Measurements from ENCODE around the gene ZNF516. TPM values are rescaled to one million over a fixed set of nuclear protein-coding genes. Genes with fewer than 3 reads are reported as not detected.

The ZNF516 gene
- total RNA-seq, 1 experiment from 2014 or later: 22.6 TPM

- Histone ChIP-seq H3K27me3 (ENCODE audit: insufficient read depth, low read length) (no peaks in the 10 kb centered on the region), H3K18ac (ENCODE audit: insufficient read length, low read depth, low read length) (no peak overlapping the region), H4K20me1 (ENCODE audit: control insufficient read depth, insufficient read depth, insufficient read length) (no peaks in the 10 kb centered on the region), H2BK5ac (ENCODE audit: insufficient read length, low read length) (no peak overlapping the region), H3K9ac (ENCODE audit: extremely low read depth, insufficient read length, low read length) (no peak overlapping the region), H4K8ac (replicated peaks; ENCODE audit: insufficient read length, low read depth, low read length) (no peak overlapping the region), H3K79me2 (ENCODE audit: insufficient read depth, low read length) (no peaks in the 10 kb centered on the region), H2AK5ac (ENCODE audit: insufficient read length, low read length) (no peak overlapping the region), H3K9me3 (ENCODE audit: control insufficient read depth, low read depth, low read length) (no peaks in the 10 kb centered on the region), H3K4me1 (ENCODE audit: insufficient read depth, low read length) (peaks cover 6% of the 10 kb centered on the region; the same call in 1 of the 2 replicates), H2AFZ (ENCODE audit: low read length) (no peak overlapping the region), H2BK12ac (ENCODE audit: insufficient read length, low read depth, low read length) (no peak overlapping the region), H3K4ac (ENCODE audit: low read depth, low read length) (no peak overlapping the region), H3K23me2 (ENCODE audit: insufficient read length, low read depth, low read length, poor library complexity, severe bottlenecking) (no peaks in the 10 kb centered on the region), H3K56ac (ENCODE audit: insufficient read length, low read depth, low read length) (no peak overlapping the region), H3K27ac (ENCODE audit: insufficient read length, low read depth, low read length) (no peak overlapping the region), H2BK120ac (ENCODE audit: low read depth, low read length, poor library complexity, severe bottlenecking) (no peak overlapping the region), H2BK15ac (ENCODE audit: low read depth, low read length) (no peak overlapping the region), H4K91ac (ENCODE audit: insufficient read length, low read depth, low read length) (no peak overlapping the region), H3K4me2 (ENCODE audit: insufficient read depth, insufficient read length, low read length) (no peak overlapping the region), H3K14ac (ENCODE audit: insufficient read depth, low read length) (no peak overlapping the region), H4K5ac (ENCODE audit: insufficient read length, low read depth, low read length) (no peak overlapping the region), H3K23ac (ENCODE audit: insufficient read length, low read depth, low read length) (no peak overlapping the region), H3T11ph (ENCODE audit: low read length) (no peak overlapping the region), H2BK20ac (ENCODE audit: low read depth, low read length, poor library complexity, severe bottlenecking) (no peak overlapping the region), H3K79me1 (ENCODE audit: insufficient read depth, low read depth, low read length, poor library complexity, severe bottlenecking) (no peaks in the 10 kb centered on the region)
- Mint-ChIP-seq H3K36me3 (ENCODE audit: insufficient read depth in 1 of 3, low read depth in 3 of 3) (no peaks in the 10 kb centered on the region), H3K4me3 (no peak overlapping the region), H3K9me3 (no peaks in the 10 kb centered on the region), H3K27ac (peak overlapping the region in 1 of 3 experiments; percentile 79; a peak in 1 of 7 replicates), H3K27me3 (ENCODE audit: low read depth) (no peaks in the 10 kb centered on the region), H3K4me1 (peaks cover 34 to 37% of the 10 kb centered on the region in 2 experiments)
- WGBS (ENCODE audit: extremely low coverage, insufficient read length, low lambda C conversion rate): no CpG with 5 or more reads among the region's 22 CpGs
- DNase-seq: no peak
- TF ChIP-seq CTCF (conservative IDR thresholded peaks at IDR 0.05): no peak
These were observed 69.6 kb downstream of the ZNF516 start for GRCh38 chr18:76425146-76426131.

Measured in H9 (cell line).